Stimulated activated CD8-positive, alpha-beta memory T cell treated with anti-CD3 and anti-CD28 coated beads, Interleukin-12 subunit alpha, Interleukin-12 subunit beta, amount 100 ng/mL, for 4 hours (primary cell): ENCODE results near the gene C3orf18.

ENCODE experiments used
- DNase-seq: peaks from one replicate; pipeline ENCODE4 v3.0.0-alpha.2; 2020; ENCODE audit warnings: low read depth

The C3orf18 gene

DNA sequence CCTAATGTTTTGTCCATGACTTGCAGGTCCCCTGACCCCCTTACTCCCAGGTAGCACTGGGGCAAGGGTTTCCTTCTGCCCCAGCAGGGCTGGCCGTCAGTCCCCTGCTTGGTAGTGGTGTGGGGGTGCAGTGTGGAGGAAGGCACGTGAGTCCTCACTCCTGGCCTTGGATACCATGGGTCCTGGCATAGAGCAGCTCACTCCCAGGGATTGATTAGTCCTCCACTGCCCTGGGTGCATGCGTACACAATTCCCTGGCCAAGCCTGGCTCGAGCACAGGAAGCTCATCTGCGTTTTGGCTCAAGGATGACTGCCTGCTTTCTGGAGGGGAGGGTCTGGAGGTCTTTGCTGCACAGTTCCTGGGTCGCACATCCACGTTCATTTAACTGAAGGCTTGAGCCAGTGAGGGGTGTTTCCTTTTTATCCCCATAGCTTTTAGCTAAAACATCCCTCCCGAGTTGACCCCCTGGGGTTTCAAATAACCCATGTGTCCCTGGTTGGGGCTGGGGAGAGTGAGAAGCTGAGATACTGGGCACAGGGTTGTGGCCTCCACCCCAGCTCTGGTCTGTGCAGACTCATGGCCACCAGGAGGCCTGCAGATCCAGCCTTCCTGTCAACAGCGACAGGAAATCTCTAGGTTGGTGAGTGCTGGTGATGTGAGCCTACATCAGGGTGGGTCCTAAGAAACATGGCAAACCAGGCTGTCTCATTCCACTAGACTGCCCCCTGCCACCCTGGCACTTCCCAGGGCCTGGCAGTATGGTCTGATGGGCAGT is 13.3 kb upstream of the C3orf18 start:
- no peak for DNase-seq

GRCh38 chr3:50577348-50577747 is 9.8 kb upstream of the C3orf18 start:
- no peak for DNase-seq

DNA sequence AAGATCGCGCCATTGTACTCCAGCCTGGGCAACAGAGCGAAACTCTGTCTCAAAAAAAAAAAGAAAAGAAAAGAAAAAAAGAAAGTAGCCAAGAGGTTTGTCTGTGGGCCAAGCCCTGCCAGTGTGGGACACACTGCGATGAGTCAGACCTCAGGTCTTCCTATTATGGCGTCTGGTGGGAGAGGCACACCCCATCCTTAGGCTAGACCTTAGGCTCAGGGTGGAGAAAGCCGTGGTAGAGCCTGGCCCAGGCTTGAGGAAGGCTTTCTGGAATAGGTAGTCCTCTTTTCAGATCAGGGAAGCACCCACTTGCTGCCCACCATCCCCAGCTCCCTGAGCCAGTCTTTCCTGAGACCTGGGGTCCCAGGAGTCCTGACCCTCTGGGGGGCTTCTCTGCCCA is 7.8 kb upstream of the C3orf18 start:
- DNase-seq, result no peak

GRCh38 chr3:50574444-50574831 is 6.9 kb upstream of the C3orf18 start:
- DNase-seq, result no peak

GRCh38 chr3:50573566-50574443 is 6.3 kb upstream of the C3orf18 start:
- DNase-seq, result peak; percentile 40

DNA sequence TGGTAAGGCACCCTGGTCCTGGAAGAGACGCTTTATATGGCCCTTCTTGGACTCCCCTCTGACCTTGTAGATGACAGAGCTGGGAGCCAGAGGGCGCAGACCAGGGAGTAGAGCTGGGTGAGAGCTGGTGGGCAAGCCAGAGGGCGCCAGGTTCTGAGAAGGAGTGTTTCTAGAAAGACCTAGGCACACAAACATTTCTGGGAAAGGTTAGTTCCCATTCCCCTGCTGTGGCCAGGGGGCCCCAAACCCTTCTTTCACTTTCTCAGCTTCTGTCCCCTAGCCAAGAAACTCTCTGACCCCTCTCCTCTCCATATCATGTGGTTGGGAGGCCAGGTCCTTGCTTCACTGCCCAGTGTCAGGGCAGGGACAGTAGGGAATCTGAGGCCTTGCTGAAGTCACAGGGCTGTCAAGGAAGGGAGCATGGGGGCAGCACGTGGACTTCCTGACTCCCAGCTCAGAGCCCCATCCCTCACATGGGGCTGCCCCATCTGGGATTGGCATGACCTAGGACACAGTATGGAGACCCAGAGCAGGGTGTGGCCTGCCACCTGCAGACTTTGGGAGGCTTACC is 5.3 kb upstream of the C3orf18 start:
- no peak for DNase-seq

GRCh38 chr3:50572158-50572557 is 4.6 kb upstream of the C3orf18 start:
- peak; percentile 64 for DNase-seq

GRCh38 chr3:50571486-50571885 is 3.9 kb upstream of the C3orf18 start:
- no peak for DNase-seq

DNA sequence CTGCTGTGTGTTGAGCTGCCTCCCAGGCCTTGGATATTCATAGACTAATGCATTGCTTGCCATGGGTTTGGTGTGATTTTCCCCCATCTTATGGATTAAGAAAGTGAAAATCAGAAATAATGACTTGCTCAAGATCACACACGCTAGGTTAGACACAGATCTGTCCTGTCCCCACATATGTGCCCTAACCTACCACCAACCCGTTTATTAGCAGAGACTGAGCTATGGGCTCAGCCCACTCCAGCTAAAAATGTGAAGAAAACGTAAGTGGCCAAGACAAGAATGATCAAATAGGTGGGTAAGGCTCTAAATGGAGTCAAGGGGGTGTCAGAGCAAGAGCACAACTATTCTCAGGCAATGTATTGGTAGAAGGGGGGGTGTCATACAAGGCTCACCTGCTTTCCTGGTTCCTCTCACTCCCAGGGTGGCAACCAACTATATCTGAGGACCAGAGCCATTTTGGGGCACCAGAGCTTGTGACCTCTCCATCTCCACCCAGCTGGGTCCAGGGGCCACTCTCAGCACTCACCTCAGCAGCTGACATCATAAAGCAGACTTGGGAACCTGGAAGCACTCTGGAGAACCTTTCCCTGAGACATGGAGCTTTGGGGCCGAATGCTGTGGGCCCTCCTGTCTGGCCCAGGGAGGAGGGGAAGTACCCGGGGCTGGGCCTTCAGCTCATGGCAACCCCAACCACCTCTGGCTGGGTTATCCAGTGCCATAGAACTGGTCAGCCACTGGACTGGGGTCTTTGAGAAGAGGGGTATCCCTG is 3.1 kb upstream of the C3orf18 start:
- no peak for DNase-seq

GRCh38 chr3:50568947-50569749 is 1.6 kb upstream of the C3orf18 start, which contains the start of gene HEMK1:
Gene HEMK1 (plus strand): TSS chr3:50569522. CDS start chr3:50571105, 1,583 bp downstream.
- DNase-seq, result peak; percentile 82

DNA sequence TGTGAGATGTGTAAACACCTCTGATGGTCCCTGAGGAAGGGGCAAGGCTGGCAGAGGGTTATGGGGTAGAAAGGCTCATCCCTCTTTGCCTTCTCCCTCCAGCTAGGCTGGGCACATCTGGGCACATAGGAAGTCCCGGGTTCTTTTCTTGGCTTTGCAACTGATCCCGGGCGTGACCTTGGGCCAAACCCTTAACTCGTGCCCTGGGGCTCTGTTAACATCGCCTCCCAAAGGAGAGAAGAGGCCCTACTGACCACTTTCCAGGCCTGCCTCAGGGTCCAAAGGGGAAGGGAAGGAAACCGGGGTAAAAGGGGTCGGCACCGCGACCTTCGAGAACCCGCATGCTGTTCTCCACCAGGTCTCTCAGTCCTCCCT is 549 bp downstream of the C3orf18 start:
- DNase-seq, result no peak

- DNase-seq, result no peak
Measured at GRCh38 chr3:50564321-50564720, 3.2 kb downstream of the C3orf18 start.

DNA sequence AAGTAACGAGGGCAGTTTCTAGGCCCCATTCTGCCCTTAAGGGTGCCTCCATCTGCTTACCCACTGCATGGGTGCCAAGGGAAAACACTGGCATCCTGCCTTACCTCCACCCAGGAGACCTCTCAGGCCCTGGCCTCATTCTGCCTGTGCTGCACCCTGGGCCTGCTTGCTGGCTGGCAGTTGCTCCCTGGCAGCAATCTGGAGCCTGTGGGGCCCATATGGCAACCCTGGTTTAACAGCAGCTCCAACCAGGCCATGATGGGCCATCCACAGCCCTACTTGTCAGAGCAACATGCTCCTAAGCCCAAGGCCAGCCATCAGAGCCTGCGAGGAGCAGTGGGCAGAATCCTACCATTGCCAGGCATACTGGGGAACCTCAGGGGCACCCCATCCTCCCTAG is 3.7 kb downstream of the C3orf18 start:
- DNase-seq, result no peak

DNA sequence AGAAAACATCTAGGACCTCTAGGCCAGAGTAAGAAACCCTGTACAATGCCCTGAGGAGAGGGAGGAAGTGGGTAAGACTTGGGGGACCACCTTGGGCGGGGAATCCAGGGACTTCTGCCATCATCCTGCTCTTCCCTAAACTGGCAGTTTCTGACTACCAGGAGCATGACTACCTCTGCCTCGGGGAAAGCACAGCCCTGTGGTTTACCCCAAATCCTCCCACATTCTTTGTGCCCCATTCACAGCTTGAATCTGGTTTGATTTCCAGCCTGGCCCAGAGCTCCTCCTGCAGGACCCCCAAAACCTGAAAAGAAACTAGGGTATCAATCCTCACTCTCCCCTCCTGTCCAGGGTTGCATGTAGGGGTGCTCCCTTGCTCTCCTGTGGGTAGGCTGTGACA is 4.7 kb downstream of the C3orf18 start:
- DNase-seq, result no peak

GRCh38 chr3:50559702-50560101 is 7.8 kb downstream of the C3orf18 start:
- DNase-seq, result no peak

DNA sequence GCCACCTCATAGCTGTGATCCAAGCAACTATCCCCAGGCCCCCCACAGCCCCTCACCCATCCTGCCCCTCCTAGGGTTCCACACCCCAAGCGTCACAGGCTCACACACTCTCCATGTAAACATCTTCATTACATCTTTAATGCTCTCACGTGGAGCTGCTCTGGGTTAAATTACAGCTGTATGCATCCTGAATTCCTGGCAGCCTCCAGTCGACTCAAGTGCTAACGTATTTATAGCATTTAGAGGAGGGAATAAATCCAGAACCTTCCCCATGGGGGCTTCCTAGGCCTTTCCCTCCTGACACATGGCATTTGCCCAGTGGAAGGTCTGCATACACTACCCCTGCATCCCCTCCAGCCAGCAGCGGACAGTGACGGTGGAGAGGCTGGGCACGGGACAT is 9.6 kb downstream of the C3orf18 start:
- no peak for DNase-seq

GRCh38 chr3:50557106-50557505 is 10.4 kb downstream of the C3orf18 start:
- no peak for DNase-seq

DNA sequence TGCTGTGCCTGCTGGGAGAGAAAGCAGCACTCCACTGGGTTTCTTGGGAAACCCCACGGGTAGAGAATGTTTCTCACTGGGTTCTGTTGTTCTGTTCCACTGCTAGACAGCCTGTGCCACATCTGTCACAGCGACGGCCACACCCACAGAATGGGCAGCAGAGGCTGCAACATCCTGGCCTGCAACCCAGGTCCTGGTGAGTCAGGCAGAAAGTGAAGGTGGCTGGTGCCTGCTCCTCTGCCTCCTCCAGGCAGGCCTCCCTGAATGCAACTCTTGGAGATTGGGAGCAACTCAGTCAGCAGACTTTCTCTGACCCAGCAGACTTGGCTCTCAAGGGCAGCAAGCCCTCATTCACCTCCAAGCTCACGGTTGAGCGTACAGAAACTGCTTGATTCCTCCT is 13.0 kb downstream of the C3orf18 start:
- DNase-seq, result no peak

DNA sequence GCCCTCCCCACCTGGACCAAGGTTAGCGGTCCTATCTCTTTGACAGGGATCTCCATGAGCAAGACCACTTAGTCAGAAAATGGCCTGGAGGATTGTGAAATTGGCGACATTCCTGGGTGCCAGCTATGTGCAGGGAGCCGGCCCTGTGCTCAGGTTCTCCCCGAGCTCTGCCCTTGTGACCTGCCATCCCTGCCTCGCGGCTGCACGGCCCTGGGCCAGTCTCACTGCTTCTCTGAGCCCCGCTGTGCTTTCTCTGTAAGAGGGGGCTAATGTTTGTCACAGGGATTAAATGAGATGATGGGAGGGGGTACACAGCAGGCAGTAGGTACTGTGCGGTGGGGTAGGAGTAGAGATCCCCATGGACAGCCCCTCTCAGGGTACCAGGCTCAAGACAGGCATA is 14.9 kb downstream of the C3orf18 start:
- no peak for DNase-seq

DNA sequence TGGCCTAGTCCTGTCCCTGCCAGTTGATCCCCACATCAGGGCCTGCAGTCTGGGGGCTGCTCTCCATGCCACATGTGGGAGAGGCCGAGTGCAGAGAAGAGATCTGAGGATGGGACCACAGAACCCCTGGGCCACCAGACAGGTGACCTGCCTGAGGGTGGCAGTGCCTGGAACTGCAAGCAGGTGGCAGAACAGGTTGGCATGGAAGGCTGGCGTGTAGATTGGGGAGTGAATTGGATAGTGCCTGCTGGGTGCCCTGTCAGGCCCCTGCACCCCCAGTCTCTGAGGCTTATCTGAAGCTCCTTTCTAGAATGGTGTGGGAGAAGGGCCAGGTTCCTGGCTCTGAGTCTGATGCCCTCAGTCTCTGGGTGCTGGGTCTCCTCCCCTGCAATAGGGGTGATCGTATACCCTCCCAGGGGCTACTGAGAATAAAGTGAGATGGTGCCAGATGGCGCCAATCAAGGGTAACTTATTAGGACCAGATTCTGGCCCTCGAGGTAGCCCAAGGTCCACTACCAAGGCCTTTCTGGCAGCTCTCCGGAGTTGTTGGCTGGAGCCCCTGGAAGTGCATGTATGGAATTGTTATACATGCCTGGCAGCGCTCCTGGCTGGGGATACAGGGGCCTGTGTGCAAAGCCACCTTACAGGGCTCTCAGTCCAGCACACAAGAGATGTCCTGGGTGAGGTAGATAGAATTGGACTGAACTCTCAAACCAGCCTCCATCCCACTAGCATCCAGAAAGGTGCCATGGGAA is 15.7 kb downstream of the C3orf18 start:
- no peak for DNase-seq
